HFFc6 (cell line): Measurements from ENCODE around the gene PRELP. TPM values are rescaled to one million over a fixed set of nuclear protein-coding genes. Genes with fewer than 3 reads are reported as not detected.

Experiments used
- DNase-seq: peaks from one replicate; pipeline ENCODE4 v3.0.0-alpha.2; 2018
- H3K27ac Mint-ChIP-seq: 2 replicates; pipeline ENCODE4 v1.8.0; 2020; ENCODE audit warnings: mild to moderate bottlenecking, mixed read lengths
- H3K27me3 Mint-ChIP-seq: 2 replicates; pipeline ENCODE4 v1.8.0; 2021; ENCODE audit warnings: mild to moderate bottlenecking, moderate library complexity, mixed read lengths; ENCODE audit not compliant: insufficient read depth
- H3K36me3 Mint-ChIP-seq: 2 replicates; pipeline ENCODE4 v1.8.0; 2021; ENCODE audit warnings: low read depth, mixed read lengths
- H3K4me1 Mint-ChIP-seq: 2 replicates; pipeline ENCODE4 v1.8.0; 2020; ENCODE audit warnings: low read depth, mixed read lengths
- H3K4me3 Mint-ChIP-seq: 2 replicates; pipeline ENCODE4 v1.8.0; 2020; ENCODE audit warnings: mild to moderate bottlenecking, moderate library complexity, mixed read lengths
- H3K9me3 Mint-ChIP-seq: 2 replicates; pipeline ENCODE4 v1.8.0; 2020; ENCODE audit warnings: mild to moderate bottlenecking, mixed read lengths
- total RNA-seq, 6 experiments: library from RNA; stranded (reverse); fragmentation: NEBNext Ultra II Directional; extraction: Animal tissue kit (Norgen Biotek cat#: 25700); gene quantifications; 2 replicates in 1 of 6; 3 replicates in 5 of 6; pipeline ENCODE4 v1.2.3, GENCODE V29; 2021
- TF ChIP-seq, protein P1 (sequence below): fragments of 200-600 bp; sonication (generic); IDR thresholded peaks from 2 replicates; pipeline ENCODE4 v1.5.0; 2021; ENCODE audit warnings: antibody characterized with exemption, mild to moderate bottlenecking

The PRELP gene
- total RNA-seq, 6 experiments from 2014 or later: 0.59 to 0.81 (median 0.70) TPM

DNA sequence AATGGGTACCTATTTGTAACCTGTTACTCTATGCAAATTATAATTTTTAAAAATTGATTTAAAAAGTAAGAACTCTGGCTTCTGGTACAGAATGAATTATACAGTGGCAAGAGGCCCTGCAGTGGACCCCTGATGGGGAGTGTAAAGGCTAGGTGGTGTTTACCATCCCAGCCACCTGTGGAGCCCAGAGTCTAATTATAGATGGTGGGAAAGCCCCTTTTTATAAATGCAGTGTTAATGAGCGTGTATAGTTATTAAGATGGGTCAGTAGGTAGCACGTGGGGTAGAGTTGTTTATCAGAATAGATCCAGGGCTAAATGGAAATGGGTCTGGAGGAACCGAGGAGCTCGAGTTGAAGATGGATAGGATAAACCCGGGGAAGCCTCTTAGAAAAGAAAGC lies 13.9 kb upstream of the PRELP start:
- H3K36me3 Mint-ChIP-seq: no peaks in the 10 kb centered on the region

DNA sequence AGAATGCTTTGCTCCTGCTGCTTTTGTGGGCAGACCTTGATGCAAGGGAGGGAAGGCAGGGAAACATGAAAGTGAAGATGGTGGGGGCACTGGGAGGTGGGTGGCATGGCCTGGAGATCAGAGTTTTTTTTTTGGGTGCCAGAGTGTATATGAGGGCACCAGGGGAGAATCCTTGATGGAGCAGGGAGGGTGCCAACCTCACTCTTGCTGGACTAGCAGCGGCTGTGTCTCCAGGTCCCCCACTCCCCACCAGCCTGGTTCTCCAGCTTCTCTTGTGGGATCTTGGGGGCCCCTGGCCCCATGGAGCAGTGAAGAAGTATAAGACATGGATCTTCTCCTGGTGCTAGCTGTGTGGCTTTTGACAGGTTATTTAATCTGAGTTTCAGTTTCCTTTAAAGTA lies 13.5 kb upstream of the PRELP start:
- TF ChIP-seq, protein P1, sequence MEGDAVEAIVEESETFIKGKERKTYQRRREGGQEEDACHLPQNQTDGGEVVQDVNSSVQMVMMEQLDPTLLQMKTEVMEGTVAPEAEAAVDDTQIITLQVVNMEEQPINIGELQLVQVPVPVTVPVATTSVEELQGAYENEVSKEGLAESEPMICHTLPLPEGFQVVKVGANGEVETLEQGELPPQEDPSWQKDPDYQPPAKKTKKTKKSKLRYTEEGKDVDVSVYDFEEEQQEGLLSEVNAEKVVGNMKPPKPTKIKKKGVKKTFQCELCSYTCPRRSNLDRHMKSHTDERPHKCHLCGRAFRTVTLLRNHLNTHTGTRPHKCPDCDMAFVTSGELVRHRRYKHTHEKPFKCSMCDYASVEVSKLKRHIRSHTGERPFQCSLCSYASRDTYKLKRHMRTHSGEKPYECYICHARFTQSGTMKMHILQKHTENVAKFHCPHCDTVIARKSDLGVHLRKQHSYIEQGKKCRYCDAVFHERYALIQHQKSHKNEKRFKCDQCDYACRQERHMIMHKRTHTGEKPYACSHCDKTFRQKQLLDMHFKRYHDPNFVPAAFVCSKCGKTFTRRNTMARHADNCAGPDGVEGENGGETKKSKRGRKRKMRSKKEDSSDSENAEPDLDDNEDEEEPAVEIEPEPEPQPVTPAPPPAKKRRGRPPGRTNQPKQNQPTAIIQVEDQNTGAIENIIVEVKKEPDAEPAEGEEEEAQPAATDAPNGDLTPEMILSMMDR: no peak
- no peak overlapping the region for H3K27ac Mint-ChIP-seq
- peaks cover 42% of the 10 kb centered on the region for H3K4me1 Mint-ChIP-seq
- H3K36me3 Mint-ChIP-seq: no peaks in the 10 kb centered on the region
- H3K9me3 Mint-ChIP-seq: no peaks in the 10 kb centered on the region
- no peak for DNase-seq
- H3K4me3 Mint-ChIP-seq: no peak overlapping the region
- H3K27me3 Mint-ChIP-seq: peaks cover 8% of the 10 kb centered on the region

More for the DNA sequence above, 13.9 kb upstream of the PRELP start:
- no peak for DNase-seq
- Mint-ChIP-seq H3K4me1 (peaks cover 38% of the 10 kb centered on the region), H3K27me3 (peaks cover 12% of the 10 kb centered on the region), H3K9me3 (no peaks in the 10 kb centered on the region), H3K27ac (no peak overlapping the region; the same call in 1 of the 2 replicates), H3K4me3 (no peak overlapping the region)
- TF ChIP-seq, protein P1: no peak

DNA sequence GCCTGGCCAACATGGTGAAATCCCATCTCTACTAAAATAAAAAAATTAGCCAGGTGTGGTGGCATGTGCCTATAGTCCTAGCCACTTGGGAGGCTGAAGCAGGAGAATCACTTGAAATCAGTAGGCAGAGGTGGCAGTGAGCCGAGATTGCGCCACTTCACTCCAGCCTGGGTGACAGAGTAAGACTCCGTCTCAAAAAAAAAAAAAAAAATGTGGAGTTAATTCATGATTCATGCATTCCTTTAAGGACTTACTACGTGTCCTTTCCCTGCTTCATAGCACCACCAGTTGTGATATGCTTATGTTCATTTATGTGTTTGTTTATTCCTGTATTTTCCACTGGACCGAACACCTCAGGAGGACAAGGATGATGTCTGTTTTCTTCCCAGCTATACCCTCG lies 12.7 kb upstream of the PRELP start:
- H3K4me3 Mint-ChIP-seq: peak overlapping the region; percentile 10
- peaks cover 4% of the 10 kb centered on the region for H3K27me3 Mint-ChIP-seq
- no peaks in the 10 kb centered on the region for H3K36me3 Mint-ChIP-seq

DNA sequence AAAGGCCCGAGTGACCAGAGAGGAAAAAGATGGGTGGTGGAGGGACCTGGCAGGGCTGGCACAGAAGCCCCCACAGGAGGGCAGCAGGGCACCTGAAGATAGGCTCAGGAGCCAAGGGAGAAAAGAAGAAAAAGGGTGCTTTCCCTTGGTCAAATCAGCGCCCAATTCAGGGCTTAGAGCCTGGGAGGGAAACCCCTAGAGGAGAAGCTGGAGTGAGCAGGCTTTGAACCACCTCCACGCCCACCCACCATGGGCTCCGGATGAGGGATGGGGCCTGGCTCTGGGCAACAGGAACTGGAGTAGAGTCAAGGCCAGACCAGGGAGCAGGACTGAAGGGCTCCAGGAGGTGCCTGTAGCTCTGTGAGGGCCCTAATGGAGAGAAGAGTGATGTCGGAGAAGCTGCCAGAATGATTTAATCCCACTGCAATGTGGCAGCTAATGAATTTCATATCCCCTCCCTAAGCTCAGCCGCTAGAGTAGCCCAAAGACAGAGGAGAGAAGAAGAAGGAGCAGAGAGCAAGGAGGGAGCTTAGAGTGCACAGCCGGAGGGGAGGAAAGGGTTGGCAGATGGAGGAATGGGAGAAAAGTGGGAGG lies 12.0 kb upstream of the PRELP start:
- Mint-ChIP-seq H3K36me3 (no peaks in the 10 kb centered on the region), H3K4me3 (peak overlapping the region; percentile 10), H3K27me3 (peaks cover 4% of the 10 kb centered on the region), H3K27ac (peak overlapping the region; percentile 84), H3K4me1 (peaks cover 50% of the 10 kb centered on the region), H3K9me3 (no peaks in the 10 kb centered on the region)
- peak; percentile 20 for DNase-seq
- TF ChIP-seq, protein P1: peak; percentile 59; the same call in 1 of the 2 replicates

More for the DNA sequence above, 12.7 kb upstream of the PRELP start:
- Mint-ChIP-seq H3K4me1 (peaks cover 50% of the 10 kb centered on the region), H3K9me3 (no peaks in the 10 kb centered on the region), H3K27ac (peak overlapping the region; percentile 84)
- TF ChIP-seq, protein P1: no peak
- peak; percentile 76 for DNase-seq

DNA sequence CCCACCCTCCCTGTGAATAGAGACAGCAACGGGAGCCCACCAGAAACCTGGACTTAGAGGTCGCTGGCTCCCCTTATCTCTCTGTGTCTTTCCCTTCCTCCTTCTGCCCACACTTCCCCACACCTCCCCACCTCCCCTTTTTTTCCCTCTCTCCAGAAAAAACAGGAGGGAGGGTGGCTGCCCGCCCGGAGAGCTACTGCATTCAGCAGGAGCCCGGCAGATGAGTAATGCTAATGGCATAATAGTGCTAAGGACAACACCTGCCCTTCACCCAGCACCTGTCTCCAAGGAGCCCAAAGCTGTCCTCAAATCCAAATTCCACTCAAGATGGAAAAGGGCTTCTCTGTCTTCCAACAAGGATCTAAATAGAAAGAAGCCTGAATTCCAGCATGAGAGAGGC lies 11.4 kb upstream of the PRELP start:
- Mint-ChIP-seq H3K36me3 (no peaks in the 10 kb centered on the region), H3K9me3 (no peaks in the 10 kb centered on the region), H3K27ac (no peak overlapping the region), H3K4me1 (peaks cover 50% of the 10 kb centered on the region), H3K4me3 (no peak overlapping the region; the same call in 1 of the 2 replicates), H3K27me3 (no peaks in the 10 kb centered on the region; the same call in none of the 2 replicates)
- TF ChIP-seq, protein P1: no peak
- DNase-seq: no peak
